ENCODE measurements around the gene CLNK.

CLNK gene

GRCh38 chr4:10605031-10605430, 79.5 kb downstream of the CLNK start:
- Histone ChIP-seq H3K4me1 (ENCODE audit: control insufficient read depth, insufficient read depth, low read length) (no peaks in the 10 kb centered on the region), H3K9me3 (ENCODE audit: control insufficient read depth, low read length) (no peaks in the 10 kb centered on the region), H3K27me3 (ENCODE audit: control insufficient read depth, insufficient read depth, low read length) (no peaks in the 10 kb centered on the region), H3K36me3 (ENCODE audit: control insufficient read depth, insufficient read depth, low read length) (no peaks in the 10 kb centered on the region), H3K4me3 (ENCODE audit: low read length) (no peak overlapping the region), H3K9ac (ENCODE audit: low read length) (no peak overlapping the region)

DNA sequence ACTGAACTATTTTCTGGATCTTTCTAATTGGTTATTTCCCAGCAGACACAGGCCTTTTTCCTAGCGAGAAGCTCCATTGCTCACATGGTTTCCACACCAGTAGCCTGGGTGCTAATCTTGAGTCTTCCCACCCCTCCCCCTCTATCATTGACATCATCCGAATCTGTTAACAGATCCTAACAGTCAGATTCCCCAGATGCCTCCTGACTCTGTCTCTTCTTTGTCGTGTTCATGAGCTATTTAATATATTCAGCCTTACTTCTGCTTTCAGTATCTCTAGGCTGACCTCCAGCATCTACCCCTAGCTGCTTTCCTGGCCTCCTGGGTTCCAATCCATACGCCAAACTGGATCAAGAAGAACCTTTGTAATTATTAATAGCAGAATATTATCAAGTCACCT, 85.0 kb downstream of the CLNK start:
- Histone ChIP-seq H3K9me3 (ENCODE audit: control insufficient read depth, low read length) (no peaks in the 10 kb centered on the region), H3K36me3 (ENCODE audit: control insufficient read depth, insufficient read depth, low read length) (no peaks in the 10 kb centered on the region), H3K4me1 (ENCODE audit: control insufficient read depth, insufficient read depth, low read length) (no peaks in the 10 kb centered on the region), H3K27me3 (ENCODE audit: control insufficient read depth, insufficient read depth, low read length) (no peaks in the 10 kb centered on the region), H3K9ac (ENCODE audit: low read length) (no peak overlapping the region), H3K4me3 (ENCODE audit: low read length) (no peak overlapping the region)

DNA sequence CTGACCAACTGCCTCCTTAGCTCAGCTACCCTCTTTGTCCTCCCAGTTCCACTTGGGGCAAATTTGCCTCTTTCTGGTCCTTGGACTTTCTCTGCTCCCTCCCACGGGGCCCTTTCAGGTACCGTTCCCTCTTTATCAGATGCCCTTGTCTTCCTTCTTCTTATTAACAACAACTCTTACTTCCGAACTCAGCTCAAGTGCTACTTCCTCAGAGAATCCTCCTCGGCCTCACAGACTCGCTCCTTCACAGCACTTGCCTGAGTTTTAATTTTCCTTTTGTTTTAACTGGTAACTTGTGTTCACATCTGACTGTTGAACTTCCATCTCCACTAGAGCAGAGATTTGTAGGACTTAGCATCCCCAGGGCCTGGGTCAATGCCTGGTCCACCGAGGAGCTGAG, 85.7 kb downstream of the CLNK start:
- Histone ChIP-seq H3K9ac (ENCODE audit: low read length) (no peak overlapping the region), H3K36me3 (ENCODE audit: control insufficient read depth, insufficient read depth, low read length) (no peaks in the 10 kb centered on the region), H3K4me3 (ENCODE audit: low read length) (no peak overlapping the region), H3K9me3 (ENCODE audit: control insufficient read depth, low read length) (no peaks in the 10 kb centered on the region), H3K27me3 (ENCODE audit: control insufficient read depth, insufficient read depth, low read length) (no peaks in the 10 kb centered on the region), H3K4me1 (ENCODE audit: control insufficient read depth, insufficient read depth, low read length) (no peaks in the 10 kb centered on the region)

DNA sequence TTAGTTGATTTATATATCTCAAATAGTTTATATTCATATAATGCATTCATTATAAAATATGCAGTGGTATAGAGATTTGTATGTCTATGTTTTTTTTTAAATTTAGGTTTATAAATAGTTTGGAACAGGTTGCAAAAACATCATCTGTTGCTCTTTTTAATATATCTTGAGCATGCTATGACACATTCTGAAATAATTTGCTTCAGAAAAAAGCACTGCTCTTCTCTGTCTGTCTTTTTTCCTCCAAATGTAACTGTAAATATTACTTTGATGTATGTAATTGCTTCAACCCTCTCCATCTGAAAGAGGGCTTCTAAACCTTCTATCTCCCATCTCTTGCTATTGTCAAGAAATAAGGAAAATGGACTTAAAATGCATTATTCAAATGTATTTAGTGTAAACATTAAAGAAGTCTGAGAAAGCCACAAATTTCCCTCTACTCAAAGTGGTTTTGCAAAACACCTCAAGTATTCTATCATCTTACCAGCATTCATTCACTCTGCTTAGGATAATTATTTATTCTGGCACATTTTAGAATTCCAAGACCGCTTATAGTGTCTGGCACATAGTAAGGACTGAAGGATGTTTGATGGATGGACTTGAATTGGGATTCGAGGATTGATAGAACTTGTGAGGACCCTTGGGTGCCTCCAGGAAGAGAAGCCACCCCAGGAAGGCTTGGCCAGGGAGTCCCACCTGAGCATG, 87.8 kb downstream of the CLNK start:
- Histone ChIP-seq H3K4me3 (ENCODE audit: low read length) (no peak overlapping the region), H3K27me3 (ENCODE audit: control insufficient read depth, insufficient read depth, low read length) (no peaks in the 10 kb centered on the region), H3K4me1 (ENCODE audit: control insufficient read depth, insufficient read depth, low read length) (no peaks in the 10 kb centered on the region), H3K9me3 (ENCODE audit: control insufficient read depth, low read length) (no peaks in the 10 kb centered on the region), H3K36me3 (ENCODE audit: control insufficient read depth, insufficient read depth, low read length) (no peaks in the 10 kb centered on the region), H3K9ac (ENCODE audit: low read length) (no peak overlapping the region)

GRCh38 chr4:10593130-10593529, 91.4 kb downstream of the CLNK start:
- Histone ChIP-seq H3K4me1 (ENCODE audit: control insufficient read depth, insufficient read depth, low read length) (no peaks in the 10 kb centered on the region), H3K27me3 (ENCODE audit: control insufficient read depth, insufficient read depth, low read length) (peaks cover 3% of the 10 kb centered on the region), H3K9me3 (ENCODE audit: control insufficient read depth, low read length) (no peaks in the 10 kb centered on the region), H3K9ac (ENCODE audit: low read length) (no peak overlapping the region), H3K36me3 (ENCODE audit: control insufficient read depth, insufficient read depth, low read length) (no peaks in the 10 kb centered on the region), H3K4me3 (ENCODE audit: low read length) (no peak overlapping the region)

GRCh38 chr4:10590896-10591295, 93.7 kb downstream of the CLNK start:
- H3K9ac ChIP-seq (ENCODE audit: low read length): no peak overlapping the region
- no peaks in the 10 kb centered on the region for H3K9me3 ChIP-seq (ENCODE audit: control insufficient read depth, low read length)
- H3K4me1 ChIP-seq (ENCODE audit: control insufficient read depth, insufficient read depth, low read length): no peaks in the 10 kb centered on the region
- peaks cover 3% of the 10 kb centered on the region for H3K27me3 ChIP-seq (ENCODE audit: control insufficient read depth, insufficient read depth, low read length)
- H3K36me3 ChIP-seq (ENCODE audit: control insufficient read depth, insufficient read depth, low read length): no peaks in the 10 kb centered on the region
- H3K4me3 ChIP-seq (ENCODE audit: low read length): no peak overlapping the region

- H3K9ac ChIP-seq (ENCODE audit: low read length): no peak overlapping the region
- peaks cover 3% of the 10 kb centered on the region for H3K27me3 ChIP-seq (ENCODE audit: control insufficient read depth, insufficient read depth, low read length)
- H3K4me1 ChIP-seq (ENCODE audit: control insufficient read depth, insufficient read depth, low read length): no peaks in the 10 kb centered on the region
- H3K9me3 ChIP-seq (ENCODE audit: control insufficient read depth, low read length): no peaks in the 10 kb centered on the region
- H3K4me3 ChIP-seq (ENCODE audit: low read length): no peak overlapping the region
- no peaks in the 10 kb centered on the region for H3K36me3 ChIP-seq (ENCODE audit: control insufficient read depth, insufficient read depth, low read length)
These were observed 94.8 kb downstream of the CLNK start for GRCh38 chr4:10589799-10590198.

GRCh38 chr4:10589321-10589720, 95.2 kb downstream of the CLNK start:
- no peaks in the 10 kb centered on the region for H3K9me3 ChIP-seq (ENCODE audit: control insufficient read depth, low read length)
- H3K27me3 ChIP-seq (ENCODE audit: control insufficient read depth, insufficient read depth, low read length): peaks cover 3% of the 10 kb centered on the region
- H3K4me1 ChIP-seq (ENCODE audit: control insufficient read depth, insufficient read depth, low read length): no peaks in the 10 kb centered on the region
- H3K4me3 ChIP-seq (ENCODE audit: low read length): no peak overlapping the region
- no peak overlapping the region for H3K9ac ChIP-seq (ENCODE audit: low read length)
- H3K36me3 ChIP-seq (ENCODE audit: control insufficient read depth, insufficient read depth, low read length): no peaks in the 10 kb centered on the region

GRCh38 chr4:10587697-10588096, 96.9 kb downstream of the CLNK start:
- Histone ChIP-seq H3K9me3 (ENCODE audit: control insufficient read depth, low read length) (no peaks in the 10 kb centered on the region), H3K36me3 (ENCODE audit: control insufficient read depth, insufficient read depth, low read length) (no peaks in the 10 kb centered on the region), H3K4me1 (ENCODE audit: control insufficient read depth, insufficient read depth, low read length) (no peaks in the 10 kb centered on the region), H3K4me3 (ENCODE audit: low read length) (no peak overlapping the region), H3K27me3 (ENCODE audit: control insufficient read depth, insufficient read depth, low read length) (peaks cover 3% of the 10 kb centered on the region), H3K9ac (ENCODE audit: low read length) (no peak overlapping the region)

- Histone ChIP-seq H3K9ac (ENCODE audit: low read length) (no peak overlapping the region), H3K36me3 (ENCODE audit: control insufficient read depth, insufficient read depth, low read length) (no peaks in the 10 kb centered on the region), H3K27me3 (ENCODE audit: control insufficient read depth, insufficient read depth, low read length) (peaks cover 3% of the 10 kb centered on the region), H3K4me3 (ENCODE audit: low read length) (no peak overlapping the region), H3K4me1 (ENCODE audit: control insufficient read depth, insufficient read depth, low read length) (no peaks in the 10 kb centered on the region), H3K9me3 (ENCODE audit: control insufficient read depth, low read length) (no peaks in the 10 kb centered on the region)
These were observed 97.3 kb downstream of the CLNK start for GRCh38 chr4:10587296-10587695.

GRCh38 chr4:10584042-10584441, 100.5 kb downstream of the CLNK start:
- Histone ChIP-seq H3K4me3 (ENCODE audit: low read length) (peak overlapping the region; percentile 40), H3K27me3 (ENCODE audit: control insufficient read depth, insufficient read depth, low read length) (peaks cover 3% of the 10 kb centered on the region), H3K9me3 (ENCODE audit: control insufficient read depth, low read length) (no peaks in the 10 kb centered on the region), H3K4me1 (ENCODE audit: control insufficient read depth, insufficient read depth, low read length) (no peaks in the 10 kb centered on the region), H3K36me3 (ENCODE audit: control insufficient read depth, insufficient read depth, low read length) (no peaks in the 10 kb centered on the region), H3K9ac (ENCODE audit: low read length) (peak overlapping the region; percentile 2)

- no peaks in the 10 kb centered on the region for H3K36me3 ChIP-seq (ENCODE audit: control insufficient read depth, insufficient read depth, low read length)
- H3K9ac ChIP-seq (ENCODE audit: low read length): no peak overlapping the region
- no peaks in the 10 kb centered on the region for H3K4me1 ChIP-seq (ENCODE audit: control insufficient read depth, insufficient read depth, low read length)
- no peak overlapping the region for H3K4me3 ChIP-seq (ENCODE audit: low read length)
- H3K27me3 ChIP-seq (ENCODE audit: control insufficient read depth, insufficient read depth, low read length): peaks cover 3% of the 10 kb centered on the region
- H3K9me3 ChIP-seq (ENCODE audit: control insufficient read depth, low read length): no peaks in the 10 kb centered on the region
These were observed 101.6 kb downstream of the CLNK start for GRCh38 chr4:10582951-10583350.
